ENCODE data around the gene WWOX. TPM values are rescaled to one million over a fixed set of nuclear protein-coding genes. Genes with fewer than 3 reads are reported as not detected.

WWOX gene
- total RNA-seq, 6 donors from 2014 or later: 18.7 to 167 (median 31.0) TPM

GRCh38 chr16:78326731-78327130 is 227.3 kb downstream of the WWOX start:
- no peaks in the 10 kb centered on the region for H3K9me3 ChIP-seq
- ATAC-seq (ENCODE audit: low FRiP score in 2 of 2) (no peak), DNase-seq (no peak)
- TF ChIP-seq CTCF (IDR thresholded peaks at IDR 0.05) (no peak), EP300 (IDR thresholded peaks at IDR 0.05) (no peak), POLR2AphosphoS5 (IDR thresholded peaks at IDR 0.05) (no peak)
- H3K4me3 ChIP-seq: no peak overlapping the region
- H3K4me1 ChIP-seq: no peaks in the 10 kb centered on the region
- H3K27me3 ChIP-seq: no peaks in the 10 kb centered on the region
- H3K36me3 ChIP-seq: no peaks in the 10 kb centered on the region
- H3K27ac ChIP-seq: no peak overlapping the region
- 90 to 94% methylated on average over 3 of the region's 3 CpGs for WGBS, 2 donors

- no peak for DNase-seq
- 83 to 91% methylated on average over 4 of the region's 4 CpGs for WGBS, 2 donors
- TF ChIP-seq POLR2A (IDR thresholded peaks at IDR 0.05) (no peak), POLR2AphosphoS5 (IDR thresholded peaks at IDR 0.05) (no peak), EP300 (IDR thresholded peaks at IDR 0.05) (no peak), CTCF (IDR thresholded peaks at IDR 0.05) (no peak)
- Histone ChIP-seq H3K4me1 (no peaks in the 10 kb centered on the region), H3K27me3 (no peaks in the 10 kb centered on the region), H3K27ac (no peak overlapping the region), H3K36me3 (no peaks in the 10 kb centered on the region), H3K4me3 (no peak overlapping the region), H3K9me3 (no peaks in the 10 kb centered on the region)
- no peak for ATAC-seq (ENCODE audit: low FRiP score in 2 of 2)
Measured at GRCh38 chr16:78331731-78332130, 232.3 kb downstream of the WWOX start.

- H3K27me3 ChIP-seq: no peaks in the 10 kb centered on the region
- TF ChIP-seq POLR2A (IDR thresholded peaks at IDR 0.05) (no peak), CTCF (IDR thresholded peaks at IDR 0.05) (no peak), EP300 (IDR thresholded peaks at IDR 0.05) (no peak), POLR2AphosphoS5 (IDR thresholded peaks at IDR 0.05) (no peak)
- no peaks in the 10 kb centered on the region for H3K9me3 ChIP-seq
- H3K36me3 ChIP-seq: no peaks in the 10 kb centered on the region
- ATAC-seq (ENCODE audit: low FRiP score in 2 of 2) (no peak), DNase-seq (no peak)
- no peak overlapping the region for H3K27ac ChIP-seq
- no peak overlapping the region for H3K4me3 ChIP-seq
- H3K4me1 ChIP-seq: no peaks in the 10 kb centered on the region
- WGBS, 2 donors: 85 to 90% methylated on average over 5 of the region's 5 CpGs
Measured at GRCh38 chr16:78333808-78334207, 234.4 kb downstream of the WWOX start.

GRCh38 chr16:78340590-78340989 is 241.1 kb downstream of the WWOX start:
- Histone ChIP-seq H3K4me1 (no peaks in the 10 kb centered on the region), H3K27ac (no peak overlapping the region), H3K4me3 (no peak overlapping the region), H3K36me3 (no peaks in the 10 kb centered on the region), H3K9me3 (no peaks in the 10 kb centered on the region), H3K27me3 (no peaks in the 10 kb centered on the region)
- TF ChIP-seq POLR2AphosphoS5 (IDR thresholded peaks at IDR 0.05) (no peak), CTCF (IDR thresholded peaks at IDR 0.05) (no peak), POLR2A (IDR thresholded peaks at IDR 0.05) (no peak), EP300 (IDR thresholded peaks at IDR 0.05) (no peak)
- DNase-seq (no peak), ATAC-seq (ENCODE audit: low FRiP score in 2 of 2) (no peak)
- WGBS, 2 donors: 95% methylated on average over 1 of the region's 1 CpG; no CpG with 5 or more reads in 1 of the 2 donors

DNA sequence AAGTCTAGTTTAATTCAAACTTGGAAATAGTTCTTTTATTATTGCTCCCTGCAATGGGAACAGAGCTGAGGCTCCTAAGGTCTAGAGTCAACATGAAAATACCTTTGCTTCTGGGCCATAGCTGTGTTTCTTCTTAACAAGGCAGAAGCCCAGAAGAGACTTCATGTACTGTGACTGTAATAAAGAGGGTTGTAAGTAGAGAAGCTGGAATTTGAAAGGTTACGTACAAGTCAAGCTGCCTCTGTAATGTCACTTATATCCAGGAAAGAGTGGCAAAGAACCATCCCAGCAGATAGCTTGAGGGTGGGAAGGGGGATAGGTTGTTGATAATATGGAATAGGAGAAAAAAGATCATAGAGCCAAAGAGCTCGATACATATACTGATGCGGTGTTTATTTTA is 248.6 kb downstream of the WWOX start:
- no peaks in the 10 kb centered on the region for H3K27me3 ChIP-seq
- no peak for ATAC-seq (ENCODE audit: low FRiP score in 2 of 2)
- 92 to 95% methylated on average over 3 of the region's 3 CpGs for WGBS, 2 donors
- TF ChIP-seq EP300 (IDR thresholded peaks at IDR 0.05) (no peak), POLR2AphosphoS5 (IDR thresholded peaks at IDR 0.05) (no peak), CTCF (IDR thresholded peaks at IDR 0.05) (no peak), POLR2A (IDR thresholded peaks at IDR 0.05) (no peak)
- H3K9me3 ChIP-seq: no peaks in the 10 kb centered on the region
- DNase-seq: no peak
- no peak overlapping the region for H3K27ac ChIP-seq
- no peaks in the 10 kb centered on the region for H3K4me1 ChIP-seq
- H3K36me3 ChIP-seq: no peaks in the 10 kb centered on the region
- H3K4me3 ChIP-seq: no peak overlapping the region
